AG04450 (cell line): ENCODE results near the gene APIP. TPM values are rescaled to one million over a fixed set of nuclear protein-coding genes. Genes with fewer than 3 reads are reported as not detected.
A peak's percentile ranks its signal among the peaks of the same experiment; 100 is the strongest.

Source experiments
- CTCF ChIA-PET: fragments of 300-600, 350-600 bp; formaldehyde crosslinking; extraction: SDS; loops from one replicate; lab custom pipeline; 2022; ENCODE audit warnings: antibody characterized with exemption, inconsistent platforms; lab: Charles Lee
- POLR2A ChIA-PET: fragments of 350-600 bp; formaldehyde crosslinking; extraction: SDS; loops from one replicate; lab custom pipeline; 2021; ENCODE audit warnings: antibody characterized with exemption, inconsistent platforms; lab: Yijun Ruan, JAX
- DNase-seq: peaks from one replicate; pipeline ENCODE4 v3.0.0-alpha.2; 2011; ENCODE audit warnings: low read depth, low spot score
- H3K27ac ChIP-seq: one replicate; pipeline ENCODE4 v1.5.1; 2012; ENCODE audit warnings: low read depth, low read length, control low read depth
- H3K27me3 ChIP-seq: one replicate; pipeline ENCODE4 v1.6.0; 2012; ENCODE audit warnings: low read length; ENCODE audit not compliant: control insufficient read depth, insufficient read depth
- H3K4me3 ChIP-seq: 2 replicates; pipeline ENCODE4 v1.5.1; 2011; ENCODE audit warnings: mild to moderate bottlenecking, low read depth, low read length, control low read depth
- H3K9me3 ChIP-seq: 2 replicates; pipeline ENCODE4 v1.5.1; 2012; ENCODE audit warnings: low read length; ENCODE audit not compliant: control insufficient read depth, insufficient read depth
- polyA plus RNA-seq: library from polyadenylated mRNA; depleted of rRNA; stranded (reverse); fragments of >200 nt; gene quantifications from 2 replicates; pipeline ENCODE4 v1.2.3, GENCODE V29; 2011
- TF ChIP-seq, protein P1 (sequence below): IDR thresholded peaks from 2 replicates; pipeline ENCODE4 v1.5.1; 2011; ENCODE audit warnings: low read depth, low read length, control low read depth, inconsistent platforms

APIP gene
- polyA plus RNA-seq, 1 experiment = 20.1 TPM

DNA sequence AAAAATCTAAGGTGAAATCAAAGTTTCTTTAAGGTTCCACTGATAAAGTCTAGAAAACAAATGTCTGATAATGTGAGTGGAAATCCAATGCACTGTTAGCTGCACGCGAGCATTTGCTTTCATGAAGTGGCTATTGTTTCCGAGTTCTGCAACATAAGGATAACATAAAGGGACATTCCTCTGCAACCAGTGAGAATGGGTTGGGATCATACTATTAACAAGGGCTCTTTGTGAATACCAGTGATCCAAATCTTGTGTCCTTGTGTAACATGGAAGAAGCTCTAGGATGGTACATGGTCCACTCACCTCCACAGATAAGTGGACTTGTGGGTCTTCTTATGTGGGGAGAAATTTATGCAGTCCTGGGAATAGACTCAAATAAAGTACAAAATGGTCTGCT is 24.6 kb downstream of the APIP start:
- no peak for DNase-seq
- H3K27ac ChIP-seq = no peak overlapping the region
- H3K27me3 ChIP-seq = no peaks in the 10 kb centered on the region
- TF ChIP-seq, protein P1, sequence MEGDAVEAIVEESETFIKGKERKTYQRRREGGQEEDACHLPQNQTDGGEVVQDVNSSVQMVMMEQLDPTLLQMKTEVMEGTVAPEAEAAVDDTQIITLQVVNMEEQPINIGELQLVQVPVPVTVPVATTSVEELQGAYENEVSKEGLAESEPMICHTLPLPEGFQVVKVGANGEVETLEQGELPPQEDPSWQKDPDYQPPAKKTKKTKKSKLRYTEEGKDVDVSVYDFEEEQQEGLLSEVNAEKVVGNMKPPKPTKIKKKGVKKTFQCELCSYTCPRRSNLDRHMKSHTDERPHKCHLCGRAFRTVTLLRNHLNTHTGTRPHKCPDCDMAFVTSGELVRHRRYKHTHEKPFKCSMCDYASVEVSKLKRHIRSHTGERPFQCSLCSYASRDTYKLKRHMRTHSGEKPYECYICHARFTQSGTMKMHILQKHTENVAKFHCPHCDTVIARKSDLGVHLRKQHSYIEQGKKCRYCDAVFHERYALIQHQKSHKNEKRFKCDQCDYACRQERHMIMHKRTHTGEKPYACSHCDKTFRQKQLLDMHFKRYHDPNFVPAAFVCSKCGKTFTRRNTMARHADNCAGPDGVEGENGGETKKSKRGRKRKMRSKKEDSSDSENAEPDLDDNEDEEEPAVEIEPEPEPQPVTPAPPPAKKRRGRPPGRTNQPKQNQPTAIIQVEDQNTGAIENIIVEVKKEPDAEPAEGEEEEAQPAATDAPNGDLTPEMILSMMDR = no peak
- H3K9me3 ChIP-seq = no peaks in the 10 kb centered on the region
- H3K4me3 ChIP-seq = no peak overlapping the region
- CTCF ChIA-PET = interaction anchor here (0.6 to 8.8 kb wide), 26 partner anchors 11 to 521 kb away, joined by 3 to 213 read pairs (median 4); partner anchors contain the start of genes APIP, ELF5 and PDHX
- POLR2A ChIA-PET = no interaction called here

DNA sequence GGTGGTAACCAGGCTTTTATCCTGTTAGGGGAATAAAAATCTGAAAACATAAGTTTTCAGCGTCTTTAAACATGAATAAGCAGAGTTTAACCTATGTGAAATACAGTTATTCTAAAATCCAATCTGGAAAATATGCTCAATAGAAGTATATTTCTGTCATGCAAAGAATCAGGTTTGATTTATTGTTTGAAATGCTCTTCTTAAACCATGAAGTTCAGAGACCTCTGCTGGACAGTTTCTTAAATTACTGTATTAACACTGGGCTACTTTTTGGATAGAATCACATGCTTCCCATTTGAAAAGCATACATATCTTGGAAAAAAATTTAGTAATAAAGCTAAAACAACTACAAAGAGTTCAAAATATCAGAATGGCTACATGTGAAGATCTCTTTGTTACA is 25.4 kb downstream of the APIP start:
- peak; percentile 3 for DNase-seq
- Histone ChIP-seq H3K27me3 (no peaks in the 10 kb centered on the region), H3K4me3 (no peak overlapping the region), H3K27ac (no peak overlapping the region), H3K9me3 (no peaks in the 10 kb centered on the region)
- ChIA-PET CTCF (interaction anchor here (0.6 to 8.8 kb wide), 24 partner anchors 10 to 521 kb away, joined by 3 to 213 read pairs (median 4); partner anchors contain the start of genes APIP, ELF5 and PDHX), POLR2A (no interaction called here)
- TF ChIP-seq, protein P1 = peak; percentile 56

DNA sequence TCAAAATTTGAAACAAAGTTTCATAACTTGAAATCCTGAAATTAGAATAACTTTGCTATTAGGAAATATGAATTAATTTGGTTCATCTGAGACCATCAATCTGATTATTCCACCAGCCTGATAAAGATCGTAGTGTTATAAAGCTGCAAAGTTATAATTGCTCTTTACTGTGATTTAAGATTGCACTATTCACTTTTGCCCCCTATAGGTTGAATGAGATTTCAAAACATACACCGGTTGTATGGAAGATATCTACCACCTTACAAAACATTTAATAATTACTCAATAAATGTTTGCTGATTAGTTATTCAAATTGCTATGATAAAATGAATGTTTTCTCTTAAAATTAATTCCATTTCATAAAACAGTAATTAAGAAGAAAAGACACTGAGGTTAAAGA is 26.1 kb downstream of the APIP start:
- DNase-seq = no peak
- H3K4me3 ChIP-seq = no peak overlapping the region
- H3K27ac ChIP-seq = no peak overlapping the region
- no peaks in the 10 kb centered on the region for H3K9me3 ChIP-seq
- CTCF ChIA-PET = interaction anchor here (0.8 to 8.8 kb wide), 10 partner anchors 9 to 377 kb away, joined by 3 to 213 read pairs (median 4); partner anchors contain the start of gene ELF5
- POLR2A ChIA-PET = no interaction called here
- H3K27me3 ChIP-seq = no peaks in the 10 kb centered on the region
- TF ChIP-seq, protein P1 = peak; percentile 53

DNA sequence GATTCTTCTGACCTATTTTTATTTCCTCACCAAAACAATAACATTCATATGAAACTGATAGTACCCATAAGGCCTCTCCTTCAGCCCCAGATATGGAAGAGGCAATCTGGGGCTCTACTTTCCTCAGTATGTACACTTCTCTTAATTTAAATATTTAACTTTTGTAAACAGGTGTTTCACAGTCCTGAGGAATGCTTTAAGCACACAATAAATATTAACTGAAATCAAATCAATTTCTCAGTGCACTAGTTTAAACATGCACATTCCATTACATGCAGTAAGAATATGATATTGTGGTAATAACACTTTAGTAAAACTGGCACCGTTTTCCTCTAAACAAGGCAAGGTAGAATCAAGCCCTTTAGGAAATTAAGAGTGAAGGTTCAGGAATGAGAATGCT is 28.9 kb downstream of the APIP start:
- H3K9me3 ChIP-seq = no peaks in the 10 kb centered on the region
- no peak for DNase-seq
- ChIA-PET POLR2A (no interaction called here), CTCF (interaction anchor here (0.6 to 8.8 kb wide), 3 partner anchors 301 to 934 kb away, joined by 3 to 213 read pairs (median 5); no protein-coding TSS in a partner anchor)
- no peaks in the 10 kb centered on the region for H3K27me3 ChIP-seq
- no peak overlapping the region for H3K27ac ChIP-seq
- TF ChIP-seq, protein P1 = no peak
- H3K4me3 ChIP-seq = no peak overlapping the region

DNA sequence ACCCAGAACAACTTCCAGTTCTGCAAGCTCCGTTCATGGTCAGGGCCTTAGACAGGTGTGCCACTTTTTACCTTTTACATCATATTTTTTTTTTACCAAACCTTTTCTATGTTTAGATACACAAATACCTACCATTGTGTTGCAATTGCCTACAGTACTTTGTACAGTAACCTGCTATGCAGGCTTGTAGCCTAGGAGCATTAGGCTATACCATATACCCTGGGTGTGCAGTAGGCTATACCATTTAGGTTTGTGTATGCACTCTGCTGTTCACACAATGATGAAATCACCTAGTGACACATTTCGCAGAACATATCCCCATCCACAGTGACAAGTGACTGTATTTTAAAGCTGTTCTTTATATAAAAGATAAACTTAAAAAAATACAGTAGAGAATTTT is 29.6 kb downstream of the APIP start:
- Histone ChIP-seq H3K4me3 (no peak overlapping the region), H3K27ac (no peak overlapping the region), H3K27me3 (no peaks in the 10 kb centered on the region), H3K9me3 (no peaks in the 10 kb centered on the region)
- DNase-seq = no peak
- ChIA-PET POLR2A (no interaction called here), CTCF (interaction anchor here (1.0 to 8.8 kb wide), 2 partner anchors 301 to 935 kb away, joined by 5 to 213 read pairs; no protein-coding TSS in a partner anchor)
- TF ChIP-seq, protein P1 = no peak
